Measurements from ENCODE around the gene ZYG11B. TPM values are rescaled to one million over a fixed set of nuclear protein-coding genes. Genes with fewer than 3 reads are reported as not detected.

The ZYG11B gene
- total RNA-seq (10 to 100 TPM; 21.7 to 23.1 TPM), polyA plus RNA-seq (10 to 100 TPM in 1 of 2 donors, 1 to 10 TPM in 1; 6.1 to 17.2 TPM)

DNA sequence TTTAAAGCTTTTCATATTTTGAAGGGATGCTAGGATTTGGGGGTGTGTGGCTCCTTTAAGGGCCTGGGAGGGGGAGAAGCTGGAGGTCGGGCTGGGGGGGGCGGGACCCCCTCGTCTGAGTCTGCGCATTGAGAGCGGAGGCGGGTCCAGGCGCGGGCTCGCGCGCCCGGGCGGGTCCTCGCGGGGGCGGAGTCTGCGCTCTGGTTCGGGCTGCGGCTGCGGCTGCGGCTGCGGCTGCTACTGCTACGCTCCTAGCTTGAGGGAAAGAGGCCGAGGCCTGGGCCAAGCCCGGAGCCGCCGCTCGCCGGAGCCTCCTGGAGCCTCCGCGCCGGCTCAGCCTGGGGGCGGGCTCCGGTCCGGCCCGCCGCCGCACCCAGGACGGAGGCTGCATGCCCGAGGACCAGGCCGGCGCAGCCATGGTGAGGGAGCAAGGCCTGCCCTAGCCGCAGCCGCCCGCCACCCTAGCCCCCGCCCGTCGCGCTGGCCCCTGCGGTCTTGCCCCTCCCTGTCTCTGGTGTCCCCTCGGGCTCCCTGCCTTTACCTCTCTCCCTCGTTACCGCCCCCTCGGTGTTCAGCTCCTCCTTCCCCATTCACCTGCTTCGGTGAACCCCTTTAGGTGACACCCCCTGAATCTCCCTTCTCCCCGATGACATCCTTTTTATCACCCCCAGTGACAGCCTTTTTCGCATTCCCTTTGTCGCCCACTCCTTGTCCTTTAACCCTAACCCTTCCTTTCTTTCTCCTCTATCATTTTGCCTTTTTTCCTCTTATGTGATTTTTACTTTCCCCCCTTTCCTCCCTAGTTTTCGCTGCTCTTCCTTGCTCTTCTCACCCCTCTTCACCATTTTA is at the start of gene ZYG11B:
Gene ZYG11B (plus strand): TSS at position 189 of the 849 bp plus-strand sequence. CDS start 201 bp downstream, at position 390.
- Mint-ChIP-seq H3K27ac (peak within 1 kb of the TSS; percentile 49 to 97 (median 94)), H3K4me3 (peak within 1 kb of the TSS; percentile 85 to 98 (median 96)), H3K27me3 (peaks cover 0 to 2% of the 10 kb centered on the region in 2 donors), H3K36me3 (peaks cover 0 to 3% of the 10 kb centered on the region in 2 donors), H3K4me1 (peaks cover 35 to 41% (median 36%) of the 10 kb centered on the region in 4 donors), H3K9me3 (peaks cover 0 to 2% (median 0%) of the 10 kb centered on the region in 8 donors)
- CTCF ChIA-PET (ENCODE audit: partially characterized antibody) = no interaction called here
- DNase-seq = peak; percentile 87 to 90 (median 89)
- POLR2A ChIA-PET (ENCODE audit: partially characterized antibody) = interaction anchor here (0.6 to 4.0 kb wide), 11 partner anchors 14 to 361 kb away, joined by 3 to 38 read pairs (median 4); partner anchors contain the start of genes ECHDC2, ORC1, PRPF38A and SCP2
- Histone ChIP-seq H3K9me3 (ENCODE audit: control insufficient read depth in 1 of 2, low read length in 2 of 2) (no peaks in the 10 kb centered on the region), H3K4me3 (ENCODE audit: low read length in 2 of 2) (peak within 1 kb of the TSS; percentile 67 to 74), H3K27ac (ENCODE audit: low read depth, low read length) (peak within 1 kb of the TSS; percentile 74), H3K36me3 (ENCODE audit: insufficient read depth, low read length) (no peaks in the 10 kb centered on the region), H3K27me3 (ENCODE audit: insufficient read depth, low read length) (no peaks in the 10 kb centered on the region), H3K4me1 (ENCODE audit: insufficient read depth, low read length) (peaks cover 33% of the 10 kb centered on the region)
- intact Hi-C loops (cut with micrococcal nuclease) = loop anchor here (1.0 to 5.0 kb wide), 3 partner anchors 23 to 848 kb away; partner anchors contain the start of gene NRDC

DNA sequence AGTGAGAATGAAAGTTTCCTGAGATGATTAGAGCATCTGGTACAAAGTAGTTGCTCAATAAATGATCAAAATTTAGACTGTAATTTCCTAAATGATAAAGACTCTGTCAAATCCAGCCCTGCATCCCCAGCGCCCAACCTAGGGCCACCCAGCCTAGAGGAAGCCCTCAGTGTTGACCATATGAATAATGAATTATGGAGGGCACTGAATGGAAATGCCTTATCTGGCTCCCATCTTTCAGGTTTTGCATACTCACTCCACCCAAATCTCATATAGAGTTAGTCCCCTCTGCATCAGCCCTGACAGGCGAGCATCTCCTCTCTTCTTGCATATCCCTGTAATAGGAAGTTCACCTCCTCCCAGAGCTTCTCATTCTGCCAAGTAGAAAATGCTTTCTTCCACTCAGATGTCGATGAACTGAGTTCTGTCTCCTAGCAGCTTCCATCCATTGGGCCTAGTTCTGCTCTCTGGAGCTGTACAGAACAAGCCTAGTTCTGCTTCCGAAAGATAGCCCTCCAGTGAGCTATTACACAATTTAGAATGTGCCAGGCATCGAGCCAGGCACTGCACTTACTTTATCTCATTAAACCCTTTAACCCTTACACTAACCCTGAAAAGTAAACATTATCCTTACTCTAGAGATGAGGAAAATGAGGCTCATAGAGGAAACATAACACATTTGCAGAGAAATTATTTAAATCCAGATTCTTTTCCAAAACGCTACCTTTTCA is 49.0 kb upstream of the ZYG11B start:
- H3K36me3 ChIP-seq (ENCODE audit: insufficient read depth, low read length) = peaks cover 6% of the 10 kb centered on the region
- Mint-ChIP-seq H3K4me1 (peaks cover 3 to 11% (median 8%) of the 10 kb centered on the region in 4 donors), H3K27me3 (no peaks in the 10 kb centered on the region), H3K27ac (peak overlapping the region in 6 of 7 donors; percentile 9 to 79 (median 17)), H3K36me3 (peaks cover 17 to 40% of the 10 kb centered on the region in 2 donors), H3K9me3 (no peaks in the 10 kb centered on the region), H3K4me3 (no peak overlapping the region)
- H3K9me3 ChIP-seq (ENCODE audit: control insufficient read depth in 1 of 2, low read length in 2 of 2) = no peaks in the 10 kb centered on the region
- peaks cover 7% of the 10 kb centered on the region for H3K4me1 ChIP-seq (ENCODE audit: insufficient read depth, low read length)
- CTCF ChIA-PET (ENCODE audit: partially characterized antibody) = no interaction called here
- intact Hi-C loops (cut with micrococcal nuclease) = no loop called here
- no peak for DNase-seq
- H3K4me3 ChIP-seq (ENCODE audit: low read length in 2 of 2) = no peak overlapping the region
- no peaks in the 10 kb centered on the region for H3K27me3 ChIP-seq (ENCODE audit: insufficient read depth, low read length)
- H3K27ac ChIP-seq (ENCODE audit: low read depth, low read length) = no peak overlapping the region
- POLR2A ChIA-PET (ENCODE audit: partially characterized antibody) = no interaction called here

DNA sequence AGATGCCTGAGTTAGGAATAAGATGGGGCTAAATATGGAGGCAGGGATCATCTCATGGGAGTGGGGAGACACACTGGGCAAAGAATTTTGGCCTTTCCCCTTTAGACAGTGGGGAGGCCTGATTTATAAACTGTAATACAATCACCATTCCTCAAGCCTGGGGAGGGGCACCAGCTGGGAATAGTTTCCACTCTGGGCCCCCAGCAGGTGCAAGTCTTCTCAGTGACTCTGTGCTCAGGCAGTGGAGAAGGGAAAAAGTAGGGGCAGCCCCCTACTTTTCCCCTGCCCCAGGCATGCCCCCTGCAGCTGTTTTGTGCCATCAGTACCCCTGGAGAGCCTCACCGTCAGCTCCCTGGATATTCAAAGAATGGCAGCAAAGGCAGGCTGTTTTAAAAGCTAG is 47.2 kb upstream of the ZYG11B start:
- no peak overlapping the region for H3K4me3 Mint-ChIP-seq
- H3K9me3 ChIP-seq (ENCODE audit: control insufficient read depth in 1 of 2, low read length in 2 of 2) = no peaks in the 10 kb centered on the region
- H3K27me3 Mint-ChIP-seq = no peaks in the 10 kb centered on the region
- ChIA-PET POLR2A (ENCODE audit: partially characterized antibody) (no interaction called here), CTCF (ENCODE audit: partially characterized antibody) (no interaction called here)
- peaks cover 18 to 36% of the 10 kb centered on the region in 2 donors for H3K36me3 Mint-ChIP-seq
- no peak overlapping the region for H3K4me3 ChIP-seq (ENCODE audit: low read length in 2 of 2)
- peaks cover 0 to 11% (median 8%) of the 10 kb centered on the region in 4 donors for H3K4me1 Mint-ChIP-seq
- H3K9me3 Mint-ChIP-seq = no peaks in the 10 kb centered on the region
- H3K27me3 ChIP-seq (ENCODE audit: insufficient read depth, low read length) = no peaks in the 10 kb centered on the region
- peaks cover 6% of the 10 kb centered on the region for H3K36me3 ChIP-seq (ENCODE audit: insufficient read depth, low read length)
- H3K4me1 ChIP-seq (ENCODE audit: insufficient read depth, low read length) = peaks cover 7% of the 10 kb centered on the region
- intact Hi-C loops (cut with micrococcal nuclease) = no loop called here
- no peak for DNase-seq
- peak overlapping the region in 4 of 7 donors; percentile 57 to 80 (median 68) for H3K27ac Mint-ChIP-seq
- H3K27ac ChIP-seq (ENCODE audit: low read depth, low read length) = no peak overlapping the region

DNA sequence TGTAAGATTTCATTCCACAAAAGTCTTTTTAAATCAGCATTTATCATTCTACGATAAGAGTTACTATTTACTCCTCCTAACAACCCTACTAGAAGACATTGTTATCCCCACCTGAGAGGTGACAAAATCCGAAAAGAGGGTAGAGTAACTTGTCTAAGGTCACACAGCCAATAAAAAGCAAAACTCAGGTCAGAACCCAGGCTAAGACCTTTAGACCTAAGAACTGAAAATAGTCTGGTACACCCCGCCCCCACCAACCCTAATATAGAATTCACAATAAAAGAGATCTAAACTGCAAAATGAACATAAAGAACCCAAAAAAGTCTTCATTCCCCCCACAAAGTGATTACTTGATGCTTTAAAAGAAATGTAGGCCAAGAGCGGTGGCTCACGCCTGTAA is 46.8 kb upstream of the ZYG11B start:
- no peak for DNase-seq
- no peaks in the 10 kb centered on the region for H3K9me3 ChIP-seq (ENCODE audit: control insufficient read depth in 1 of 2, low read length in 2 of 2)
- Mint-ChIP-seq H3K4me3 (no peak overlapping the region), H3K9me3 (no peaks in the 10 kb centered on the region), H3K36me3 (peaks cover 18 to 35% of the 10 kb centered on the region in 2 donors), H3K27me3 (no peaks in the 10 kb centered on the region), H3K4me1 (peaks cover 0 to 8% (median 6%) of the 10 kb centered on the region in 4 donors), H3K27ac (peak overlapping the region in 4 of 7 donors; percentile 25 to 70 (median 53))
- H3K27ac ChIP-seq (ENCODE audit: low read depth, low read length) = no peak overlapping the region
- intact Hi-C loops (cut with micrococcal nuclease) = no loop called here
- H3K27me3 ChIP-seq (ENCODE audit: insufficient read depth, low read length) = no peaks in the 10 kb centered on the region
- POLR2A ChIA-PET (ENCODE audit: partially characterized antibody) = no interaction called here
- H3K4me3 ChIP-seq (ENCODE audit: low read length in 2 of 2) = no peak overlapping the region
- H3K4me1 ChIP-seq (ENCODE audit: insufficient read depth, low read length) = peaks cover 3% of the 10 kb centered on the region
- CTCF ChIA-PET (ENCODE audit: partially characterized antibody) = no interaction called here
- H3K36me3 ChIP-seq (ENCODE audit: insufficient read depth, low read length) = peaks cover 4% of the 10 kb centered on the region

DNA sequence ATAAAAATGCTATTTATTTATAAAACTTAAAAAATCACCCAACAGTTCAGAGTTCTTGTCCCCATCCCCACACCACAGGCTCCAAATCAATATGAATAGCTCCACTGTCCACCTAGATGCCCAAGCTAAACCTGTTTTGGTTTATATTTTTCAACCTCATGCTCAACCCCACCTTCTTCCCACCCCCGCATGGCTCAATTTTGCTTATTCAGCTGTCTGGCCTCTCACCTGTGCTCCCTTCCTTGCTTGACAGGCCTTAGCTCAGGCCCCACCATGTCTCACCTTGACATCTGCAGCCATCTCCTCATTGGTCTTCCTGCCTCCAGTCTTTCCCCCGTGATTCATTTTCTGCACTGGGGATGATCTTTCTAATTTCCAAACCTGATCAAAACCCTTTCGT is 45.9 kb upstream of the ZYG11B start:
- H3K27me3 ChIP-seq (ENCODE audit: insufficient read depth, low read length) = no peaks in the 10 kb centered on the region
- H3K9me3 ChIP-seq (ENCODE audit: control insufficient read depth in 1 of 2, low read length in 2 of 2) = no peaks in the 10 kb centered on the region
- H3K4me3 ChIP-seq (ENCODE audit: low read length in 2 of 2) = no peak overlapping the region
- Mint-ChIP-seq H3K4me3 (no peak overlapping the region), H3K9me3 (no peaks in the 10 kb centered on the region), H3K27me3 (no peaks in the 10 kb centered on the region), H3K4me1 (peaks cover 0 to 7% (median 2%) of the 10 kb centered on the region in 4 donors), H3K27ac (peak overlapping the region in 6 of 7 donors; percentile 5 to 82 (median 53)), H3K36me3 (peaks cover 11 to 28% of the 10 kb centered on the region in 2 donors)
- no peak for DNase-seq
- POLR2A ChIA-PET (ENCODE audit: partially characterized antibody) = no interaction called here
- H3K36me3 ChIP-seq (ENCODE audit: insufficient read depth, low read length) = no peaks in the 10 kb centered on the region
- intact Hi-C loops (cut with micrococcal nuclease) = loop anchor here (10.0 kb wide), 1 partner anchor 76 kb away; the partner anchor contains the start of gene GPX7
- CTCF ChIA-PET (ENCODE audit: partially characterized antibody) = no interaction called here
- H3K27ac ChIP-seq (ENCODE audit: low read depth, low read length) = no peak overlapping the region
- no peaks in the 10 kb centered on the region for H3K4me1 ChIP-seq (ENCODE audit: insufficient read depth, low read length)

DNA sequence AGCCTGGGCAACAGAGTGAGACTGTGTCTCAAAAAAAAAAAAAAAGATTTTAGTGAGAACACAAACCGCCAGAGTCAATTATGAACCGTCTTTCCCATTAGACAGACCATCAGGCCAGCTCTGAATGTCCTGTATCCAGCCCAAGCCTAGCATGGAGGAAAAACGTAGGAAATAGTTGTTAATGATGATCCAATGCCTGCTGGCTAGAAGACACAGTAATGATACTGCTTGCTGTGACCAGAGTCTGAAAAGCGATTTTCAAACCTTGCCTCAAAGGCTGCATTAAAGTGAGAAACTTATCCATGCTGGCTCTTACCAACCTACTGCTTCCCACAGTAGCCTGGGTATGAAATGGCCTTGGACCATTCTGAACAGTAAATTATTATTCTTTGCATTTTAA is 45.1 kb upstream of the ZYG11B start:
- ChIA-PET POLR2A (ENCODE audit: partially characterized antibody) (no interaction called here), CTCF (ENCODE audit: partially characterized antibody) (no interaction called here)
- Histone ChIP-seq H3K27me3 (ENCODE audit: insufficient read depth, low read length) (no peaks in the 10 kb centered on the region), H3K4me3 (ENCODE audit: low read length in 2 of 2) (no peak overlapping the region), H3K9me3 (ENCODE audit: control insufficient read depth in 1 of 2, low read length in 2 of 2) (no peaks in the 10 kb centered on the region), H3K4me1 (ENCODE audit: insufficient read depth, low read length) (peaks cover 6% of the 10 kb centered on the region), H3K36me3 (ENCODE audit: insufficient read depth, low read length) (no peaks in the 10 kb centered on the region), H3K27ac (ENCODE audit: low read depth, low read length) (no peak overlapping the region)
- no peaks in the 10 kb centered on the region for H3K27me3 Mint-ChIP-seq
- intact Hi-C loops (cut with micrococcal nuclease) = loop anchor here (10.0 kb wide), 1 partner anchor 76 kb away; the partner anchor contains the start of gene GPX7
- no peak overlapping the region for H3K4me3 Mint-ChIP-seq
- DNase-seq = no peak
- peak overlapping the region in 1 of 7 donors; percentile 29 for H3K27ac Mint-ChIP-seq
- H3K36me3 Mint-ChIP-seq = peaks cover 11 to 29% of the 10 kb centered on the region in 2 donors
- H3K9me3 Mint-ChIP-seq = no peaks in the 10 kb centered on the region
- peaks cover 3 to 11% (median 7%) of the 10 kb centered on the region in 4 donors for H3K4me1 Mint-ChIP-seq
